ENCODE data around the gene TMEM244. TPM values are rescaled to one million over a fixed set of nuclear protein-coding genes. Genes with fewer than 3 reads are reported as not detected.

TMEM244 gene
- total and polyA plus RNA-seq, 2 of the 13 experiments (the other 11 are each of a cell fraction or from before 2014, with no cell fraction given), result not detected

GRCh38 chr6:129903082-129903481, 42.0 kb upstream of the TMEM244 start:
- intact Hi-C loops (cut with micrococcal nuclease; ENCODE audit: unreplicated experiment) (no loop called here), in situ Hi-C loops (cut with HindIII; ENCODE audit: extremely low pct_ligation_motif_present, low pct_unique_long_range_greater_than_20kb) (no loop called here)
- no peaks in the 10 kb centered on the region for H4K20me1 ChIP-seq (ENCODE audit: insufficient read depth, low read length)
- no peaks in the 10 kb centered on the region for H3K9me3 ChIP-seq (ENCODE audit: low read length)
- no peak overlapping the region for H3K27ac ChIP-seq (ENCODE audit: extremely low read length, insufficient read depth, low read length)
- BruUV-seq (replicated peaks), result no TSS peak
- no peak overlapping the region for H3K4me2 ChIP-seq (ENCODE audit: low read depth, low read length)
- no peak overlapping the region for H3K9ac ChIP-seq (ENCODE audit: insufficient read depth, low read depth, low read length)
- H2AFZ ChIP-seq (ENCODE audit: low read length), result no peak overlapping the region
- POLR2A ChIA-PET, result no interaction called here
- no peaks in the 10 kb centered on the region for H3K4me1 ChIP-seq (ENCODE audit: insufficient read depth, low read length)
- no peaks in the 10 kb centered on the region for H3K79me2 ChIP-seq (ENCODE audit: insufficient read depth, low read length)
- CTCF ChIA-PET (ENCODE audit: low intra/inter-chr PET ratio, low total read pairs), result no interaction called here
- no peak for ATAC-seq
- no peaks in the 10 kb centered on the region for H3K27me3 ChIP-seq (ENCODE audit: control insufficient read depth in 1 of 2, insufficient read depth in 2 of 2, low read length in 2 of 2)
- no peak for DNase-seq (ENCODE audit: low spot score)
- no peak overlapping the region for H3K4me3 ChIP-seq (replicated peaks in 1 of 3; ENCODE audit: insufficient read depth in 1 of 3, low read depth in 2 of 3, low read length in 3 of 3)
- FAIRE-seq, result no peak
- no peaks in the 10 kb centered on the region for H3K36me3 ChIP-seq (replicated peaks in 1 of 2; ENCODE audit: control insufficient read depth in 1 of 2, insufficient read depth in 2 of 2, low read length in 2 of 2)
- no peak for TF ChIP-seq ZBED4 (CRISPR knock-in tag; IDR thresholded peaks at IDR 0.05; ENCODE audit: borderline replicate concordance)
- no peak for TF ChIP-seq SOX6 (IDR thresholded peaks at IDR 0.05)
- TF ChIP-seq SOX6 (CRISPR knock-in tag; IDR thresholded peaks at IDR 0.05), result no peak
- TF ChIP-seq ARID4A (CRISPR knock-in tag; IDR thresholded peaks at IDR 0.05; ENCODE audit: borderline replicate concordance), result no peak
- TF ChIP-seq ZNF142 (CRISPR knock-in tag; IDR thresholded peaks at IDR 0.05), result no peak
- no peak for TF ChIP-seq DMAP1 (CRISPR knock-in tag; IDR thresholded peaks at IDR 0.05)
- TF ChIP-seq MTA1 (CRISPR knock-in tag; IDR thresholded peaks at IDR 0.05; ENCODE audit: borderline replicate concordance), result no peak
- TF ChIP-seq RCOR2 (CRISPR knock-in tag; IDR thresholded peaks at IDR 0.05), result no peak
- no peak for TF ChIP-seq HCFC1 (IDR thresholded peaks at IDR 0.05; ENCODE audit: low read depth, low read length)
- TF ChIP-seq KAT7 (CRISPR knock-in tag; IDR thresholded peaks at IDR 0.05; ENCODE audit: borderline replicate concordance), result no peak
- no peak for TF ChIP-seq ERF (CRISPR knock-in tag; IDR thresholded peaks at IDR 0.05)
- TF ChIP-seq THAP7 (CRISPR knock-in tag; IDR thresholded peaks at IDR 0.05), result no peak
